Endothelial cell of umbilical vein (primary cell): ENCODE measurements around the gene MC1R. TPM values are rescaled to one million over a fixed set of nuclear protein-coding genes. Genes with fewer than 3 reads are reported as not detected.

ENCODE experiments used
- BruUV-seq: library from RNA; stranded (reverse); fragments of 400-500 nt; replicated peaks from 2 replicates; lab custom pipeline; 2021; lab: Mats Ljungman, UMichigan
- CTCF ChIA-PET: fragments of 300-600, 350-600 bp; sonication (Branson Sonifier 250); formaldehyde crosslinking; loops from one replicate; lab custom pipeline; 2021; ENCODE audit warnings: antibody characterized with exemption, inconsistent platforms; lab: Charles Lee
- POLR2A ChIA-PET: fragments of 300-600, 350-600 bp; sonication (Branson Sonifier 250); formaldehyde crosslinking; loops from one replicate; lab custom pipeline; 2021; ENCODE audit warnings: antibody characterized with exemption, inconsistent platforms; lab: Charles Lee
- DNase-seq: peaks from one replicate; pipeline ENCODE4 v3.0.0-alpha.2; 2011; ENCODE audit warnings: low read depth, low spot score
- FAIRE-seq: peaks from 2 replicates; lab custom pipeline; 2011; peaks lifted over from hg19 to GRCh38; lab: Jason Lieb, UNC
- H2AFZ ChIP-seq: 2 replicates; pipeline ENCODE4 v1.6.0; 2012; ENCODE audit warnings: low read depth, low read length, control low read depth, inconsistent platforms
- H3K27ac ChIP-seq: 2 replicates; pipeline ENCODE4 v1.5.1; 2011; ENCODE audit warnings: low read depth, mild to moderate bottlenecking, control low read depth, low read length, moderate library complexity; ENCODE audit not compliant: insufficient read depth
- H3K27me3 ChIP-seq, 2 experiments: 2 replicates each; pipeline versions ENCODE4 v1.6.0 to v1.6.1; 2011; ENCODE audit warnings: low read length in 2 of 2, mixed read lengths in 1 of 2; ENCODE audit not compliant: control insufficient read depth in 2 of 2, insufficient read depth in 2 of 2
- H3K36me3 ChIP-seq, 2 experiments: 2 replicates in 1 of 2; 3 replicates in 1 of 2; pipeline ENCODE4 v1.5.1; 2011; ENCODE audit warnings: low read length in 2 of 2, mild to moderate bottlenecking in 1 of 2, moderate library complexity in 1 of 2; ENCODE audit not compliant: control insufficient read depth in 2 of 2, insufficient read depth in 2 of 2; ENCODE audit errors: extremely low read depth in 1 of 2
- H3K4me1 ChIP-seq: 3 replicates; pipeline ENCODE4 v1.5.1; 2011; ENCODE audit warnings: mild to moderate bottlenecking, low read length; ENCODE audit not compliant: control insufficient read depth, insufficient read depth; ENCODE audit errors: extremely low read depth
- H3K4me2 ChIP-seq: 2 replicates; pipeline ENCODE4 v1.6.1; 2011; ENCODE audit warnings: low read length, control low read depth, mixed read lengths; ENCODE audit not compliant: insufficient read depth
- H3K4me3 ChIP-seq, 3 experiments: fragments of 200-600 bp in 1 of 3; sonication (generic), shearing (Covaris generic) in 1 of 3; replicated peaks in 1 of 3; 2 replicates each; pipeline ENCODE4 v1.5.1; 2011 to 2016; ENCODE audit warnings: control low read depth in 3 of 3, low read length in 3 of 3, mild to moderate bottlenecking in 2 of 3, inconsistent platforms in 1 of 3, low read depth in 1 of 3, moderate library complexity in 1 of 3; ENCODE audit not compliant: insufficient read depth in 1 of 3
- H3K79me2 ChIP-seq: 2 replicates; pipeline ENCODE4 v1.6.0; 2012; ENCODE audit warnings: low read length, inconsistent platforms; ENCODE audit not compliant: control insufficient read depth, insufficient read depth
- H3K9ac ChIP-seq: replicated peaks from 2 replicates; pipeline ENCODE3; 2011; ENCODE audit warnings: low read length, control low read depth; ENCODE audit not compliant: insufficient read depth; ENCODE audit errors: extremely low read depth
- H3K9me1 ChIP-seq: replicated peaks from 3 replicates; pipeline ENCODE4 v1.6.0; 2011; ENCODE audit warnings: mild to moderate bottlenecking, low read length; ENCODE audit not compliant: control insufficient read depth, insufficient read depth; ENCODE audit errors: extremely low read depth
- H3K9me3 ChIP-seq: replicated peaks from 2 replicates; pipeline ENCODE4 v1.5.1; 2012; ENCODE audit warnings: low read length, inconsistent platforms; ENCODE audit not compliant: control insufficient read depth, insufficient read depth
- H4K20me1 ChIP-seq: replicated peaks from 2 replicates; pipeline ENCODE3; 2011; ENCODE audit warnings: mild to moderate bottlenecking, low read length; ENCODE audit not compliant: control insufficient read depth, insufficient read depth; ENCODE audit errors: extremely low read depth
- EZH2 ChIP-seq: IDR thresholded peaks from 2 replicates; pipeline ENCODE4 v1.6.1; 2012; ENCODE audit warnings: borderline replicate concordance, low read depth, mild to moderate bottlenecking, moderate library complexity, low read length, inconsistent platforms; ENCODE audit not compliant: severe bottlenecking
- FOS ChIP-seq: IDR thresholded peaks from 2 replicates; pipeline ENCODE4 v1.6.1; 2011; ENCODE audit warnings: mild to moderate bottlenecking, low read length, moderate library complexity, borderline replicate concordance; ENCODE audit not compliant: insufficient read depth
- GATA2 ChIP-seq: IDR thresholded peaks from 2 replicates; pipeline ENCODE4 v1.7.0; 2011; ENCODE audit warnings: low read depth, mild to moderate bottlenecking, moderate library complexity, mixed read lengths, low read length; ENCODE audit not compliant: insufficient read length, insufficient read depth
- JUN ChIP-seq: IDR thresholded peaks from 2 replicates; pipeline ENCODE4 v1.6.1; 2011; ENCODE audit warnings: borderline replicate concordance, low read depth; ENCODE audit not compliant: insufficient read length, insufficient read depth
- MAX ChIP-seq: IDR thresholded peaks from 2 replicates; pipeline ENCODE4 v1.6.1; 2011; ENCODE audit not compliant: insufficient read depth, insufficient read length
- MYC ChIP-seq: IDR thresholded peaks from one replicate; pipeline ENCODE4 v1.6.1; 2011; ENCODE audit warnings: mild to moderate bottlenecking, low read depth, low read length
- POLR2A ChIP-seq: IDR thresholded peaks from 2 replicates; pipeline ENCODE4 v1.6.1; 2012; ENCODE audit warnings: low read depth, mild to moderate bottlenecking, control low read depth, low read length
- POLR2AphosphoS5 ChIP-seq: IDR thresholded peaks from 2 replicates; pipeline ENCODE4 v1.6.1; 2012; ENCODE audit warnings: low read depth, mild to moderate bottlenecking, control low read depth, low read length, moderate library complexity; ENCODE audit not compliant: insufficient read depth
- dilution Hi-C: fragments of 300-500 bp; cut with MboI; formaldehyde crosslinking; loops from one replicate; pipeline ENCODE4 v1.15.0; 2019; ENCODE audit warnings: low sequenced_read_pairs; ENCODE audit not compliant: extremely low pct_ligation_motif_present
- intact Hi-C: fragments of 100-400 bp; cut with micrococcal nuclease; formaldehyde crosslinking; loops from one replicate; pipeline ENCODE4 v1.10.0; 2022
- polyA plus RNA-seq, 4 experiments: library from polyadenylated mRNA; depleted of rRNA in 3 of 4; stranded (reverse) in 3 of 4; unstranded in 1 of 4; fragments of >200 nt; gene quantifications; 2 replicates each; pipeline versions ENCODE4 v1.2.1 to v1.2.3, GENCODE V29; 2011 to 2012; ENCODE audit warnings: missing spikeins in 1 of 4
- total RNA-seq: library from RNA; stranded (reverse); gene quantifications from 2 replicates; pipeline ENCODE4 v1.2.3, GENCODE V29; 2021
- TF ChIP-seq, protein P1 (sequence below), 2 donors: IDR thresholded peaks; 1 replicate in 1 of 2; 2 replicates in 1 of 2; pipeline ENCODE4 v1.5.1; 2011; ENCODE audit warnings: low read length in 2 of 2, mild to moderate bottlenecking in 2 of 2, moderate library complexity in 2 of 2, control low read depth in 1 of 2, inconsistent platforms in 1 of 2, low read depth in 1 of 2; ENCODE audit not compliant: insufficient read depth in 1 of 2; ENCODE audit errors: extremely low read depth in 1 of 2

MC1R gene
- total and polyA plus RNA-seq, 2 donors (not counting 3 experiments of a cell fraction or from before 2014, with no cell fraction given): 4.0 to 4.9 TPM

- no peak overlapping the region for H3K9ac ChIP-seq
- peaks cover 6% of the 10 kb centered on the region for H3K79me2 ChIP-seq
- H3K4me2 ChIP-seq: no peak overlapping the region
- ChIA-PET POLR2A (no interaction called here), CTCF (interaction anchor here (1.1 kb wide), 1 partner anchor 9 kb away, joined by 3 read pairs; no protein-coding TSS in a partner anchor)
- H3K9me3 ChIP-seq: no peaks in the 10 kb centered on the region
- H4K20me1 ChIP-seq: no peaks in the 10 kb centered on the region
- H3K4me1 ChIP-seq: peaks cover 4% of the 10 kb centered on the region
- intact Hi-C loops: no loop called here
- no peaks in the 10 kb centered on the region for H3K9me1 ChIP-seq
- no peak overlapping the region for H3K4me3 ChIP-seq
- FAIRE-seq (no peak), DNase-seq (no peak)
- peaks cover 0 to 4% of the 10 kb centered on the region in 2 experiments for H3K27me3 ChIP-seq
- no peak overlapping the region for H3K27ac ChIP-seq
- no peak overlapping the region for H2AFZ ChIP-seq
- TF ChIP-seq, protein P1, sequence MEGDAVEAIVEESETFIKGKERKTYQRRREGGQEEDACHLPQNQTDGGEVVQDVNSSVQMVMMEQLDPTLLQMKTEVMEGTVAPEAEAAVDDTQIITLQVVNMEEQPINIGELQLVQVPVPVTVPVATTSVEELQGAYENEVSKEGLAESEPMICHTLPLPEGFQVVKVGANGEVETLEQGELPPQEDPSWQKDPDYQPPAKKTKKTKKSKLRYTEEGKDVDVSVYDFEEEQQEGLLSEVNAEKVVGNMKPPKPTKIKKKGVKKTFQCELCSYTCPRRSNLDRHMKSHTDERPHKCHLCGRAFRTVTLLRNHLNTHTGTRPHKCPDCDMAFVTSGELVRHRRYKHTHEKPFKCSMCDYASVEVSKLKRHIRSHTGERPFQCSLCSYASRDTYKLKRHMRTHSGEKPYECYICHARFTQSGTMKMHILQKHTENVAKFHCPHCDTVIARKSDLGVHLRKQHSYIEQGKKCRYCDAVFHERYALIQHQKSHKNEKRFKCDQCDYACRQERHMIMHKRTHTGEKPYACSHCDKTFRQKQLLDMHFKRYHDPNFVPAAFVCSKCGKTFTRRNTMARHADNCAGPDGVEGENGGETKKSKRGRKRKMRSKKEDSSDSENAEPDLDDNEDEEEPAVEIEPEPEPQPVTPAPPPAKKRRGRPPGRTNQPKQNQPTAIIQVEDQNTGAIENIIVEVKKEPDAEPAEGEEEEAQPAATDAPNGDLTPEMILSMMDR (IDR thresholded peaks at IDR 0.05; ENCODE audit: extremely low read depth in 1 of 2, insufficient read depth in 1 of 2, low read depth in 1 of 2, low read length in 2 of 2): no peak
- TF ChIP-seq GATA2: no peak
- no peak for TF ChIP-seq MAX
- TF ChIP-seq EZH2: no peak
- no TSS peak for BruUV-seq
- H3K36me3 ChIP-seq: no peaks in the 10 kb centered on the region
- dilution Hi-C loops: no loop called here
Observed at GRCh38 chr16:89944773-89945172, 26.1 kb downstream of the MC1R start.

DNA sequence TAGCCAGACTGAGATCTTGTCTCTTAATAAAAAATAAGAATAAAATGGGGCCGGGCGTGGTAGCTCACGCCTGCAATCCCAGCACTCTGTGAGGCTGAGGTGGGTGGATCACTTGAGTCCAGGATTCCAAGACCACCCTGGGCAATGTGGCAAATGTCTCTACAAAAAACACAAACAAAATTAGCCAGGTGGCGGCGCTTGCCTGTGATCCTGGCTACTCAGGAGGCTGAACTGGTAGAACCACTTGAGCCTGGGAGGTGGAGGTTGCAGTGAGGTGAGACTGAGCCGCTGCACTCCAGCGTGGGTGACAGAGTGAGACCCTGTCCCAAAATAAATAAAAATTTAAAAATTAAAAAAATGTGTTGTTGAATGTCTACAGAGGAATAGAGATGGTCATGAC is 27.0 kb downstream of the MC1R start:
- ChIA-PET CTCF (interaction anchor here (1.1 kb wide), 1 partner anchor 10 kb away, joined by 3 read pairs; no protein-coding TSS in a partner anchor), POLR2A (no interaction called here)
- no peak for DNase-seq
- no peaks in the 10 kb centered on the region for H3K36me3 ChIP-seq
- no peak overlapping the region for H3K4me2 ChIP-seq
- H3K27me3 ChIP-seq: peaks cover 0 to 4% of the 10 kb centered on the region in 2 experiments
- H2AFZ ChIP-seq: no peak overlapping the region
- no peak overlapping the region for H3K9ac ChIP-seq
- no TSS peak for BruUV-seq
- H3K4me3 ChIP-seq: no peak overlapping the region
- peaks cover 4% of the 10 kb centered on the region for H3K4me1 ChIP-seq
- H3K27ac ChIP-seq: no peak overlapping the region
- H3K79me2 ChIP-seq: peaks cover 9% of the 10 kb centered on the region
- dilution Hi-C loops (no loop called here), intact Hi-C loops (no loop called here)
- no peaks in the 10 kb centered on the region for H3K9me1 ChIP-seq
- no peak for FAIRE-seq
- no peaks in the 10 kb centered on the region for H4K20me1 ChIP-seq
- no peaks in the 10 kb centered on the region for H3K9me3 ChIP-seq
- TF ChIP-seq, protein P1 (IDR thresholded peaks at IDR 0.05; ENCODE audit: extremely low read depth in 1 of 2, insufficient read depth in 1 of 2, low read depth in 1 of 2, low read length in 2 of 2): no peak
- TF ChIP-seq MYC: no peak
- no peak for TF ChIP-seq MAX
- TF ChIP-seq EZH2: no peak
- TF ChIP-seq FOS: no peak
- TF ChIP-seq POLR2AphosphoS5: no peak
- no peak for TF ChIP-seq JUN
- no peak for TF ChIP-seq POLR2A
- no peak for TF ChIP-seq GATA2
